ENCODE data around the gene TSPAN31. TPM values are rescaled to one million over a fixed set of nuclear protein-coding genes. Genes with fewer than 3 reads are reported as not detected.

The TSPAN31 gene
- total and polyA plus RNA-seq, 2 experiments from 2014 or later = 47.2 to 70.8 TPM

GRCh38 chr12:57775044-57775443 lies 30.2 kb downstream of the TSPAN31 start:
- H2AFZ ChIP-seq = no peak overlapping the region
- peaks cover 3% of the 10 kb centered on the region for H3K4me1 ChIP-seq (ENCODE audit: insufficient read depth)
- no peak for DNase-seq
- no peaks in the 10 kb centered on the region for H4K20me1 ChIP-seq (ENCODE audit: insufficient read depth)
- H3K4me2 ChIP-seq (ENCODE audit: unreplicated experiment) = no peak overlapping the region
- 61 to 73% methylated on average over 2 to 3 of the region's 3 CpGs for WGBS, 2 experiments (ENCODE audit: low coverage in 1 of 2, low lambda C conversion rate in 2 of 2, missing lambda C conversion rate in 2 of 2)
- no peaks in the 10 kb centered on the region for H3K36me3 ChIP-seq (ENCODE audit: low read depth)
- no peaks in the 10 kb centered on the region for H3K9me3 ChIP-seq (ENCODE audit: low read depth)
- no peak overlapping the region for H3K4me3 ChIP-seq
- H3K79me2 ChIP-seq (ENCODE audit: insufficient read depth) = peaks cover 31% of the 10 kb centered on the region
- H3K27me3 ChIP-seq (replicated peaks; ENCODE audit: insufficient read depth) = no peaks in the 10 kb centered on the region
- no peak for TF ChIP-seq EZH2phosphoT487 (IDR thresholded peaks at IDR 0.05; ENCODE audit: insufficient read depth, low read depth)
- TF ChIP-seq EZH2 (IDR thresholded peaks at IDR 0.05; ENCODE audit: insufficient read depth, poor library complexity, severe bottlenecking) = no peak
- H3K9me2 ChIP-seq (ENCODE audit: insufficient read depth) = no peaks in the 10 kb centered on the region
- H3F3A ChIP-seq (ENCODE audit: insufficient read depth) = no peaks in the 10 kb centered on the region; the same call in 1 of the 2 replicates
- in situ Hi-C loops (cut with MboI) = no loop called here
- H3K27ac ChIP-seq = no peak overlapping the region
- H3K9ac ChIP-seq = no peak overlapping the region

GRCh38 chr12:57775563-57776246 lies 30.9 kb downstream of the TSPAN31 start:
- H3K36me3 ChIP-seq (ENCODE audit: low read depth) = no peaks in the 10 kb centered on the region
- in situ Hi-C loops (cut with MboI) = no loop called here
- 72 to 76% methylated on average over 4 of the region's 4 CpGs for WGBS, 2 experiments (ENCODE audit: low coverage in 1 of 2, low lambda C conversion rate in 2 of 2, missing lambda C conversion rate in 2 of 2)
- H3K4me3 ChIP-seq = no peak overlapping the region
- no peaks in the 10 kb centered on the region for H4K20me1 ChIP-seq (ENCODE audit: insufficient read depth)
- H3K4me1 ChIP-seq (ENCODE audit: insufficient read depth) = peaks cover 3% of the 10 kb centered on the region
- no peak overlapping the region for H3K27ac ChIP-seq
- no peak for DNase-seq
- H3K27me3 ChIP-seq (replicated peaks; ENCODE audit: insufficient read depth) = no peaks in the 10 kb centered on the region
- TF ChIP-seq EZH2 (IDR thresholded peaks at IDR 0.05; ENCODE audit: insufficient read depth, poor library complexity, severe bottlenecking) = no peak
- no peak for TF ChIP-seq EZH2phosphoT487 (IDR thresholded peaks at IDR 0.05; ENCODE audit: insufficient read depth, low read depth)
- H3K9me3 ChIP-seq (ENCODE audit: low read depth) = no peaks in the 10 kb centered on the region
- peaks cover 25% of the 10 kb centered on the region for H3K79me2 ChIP-seq (ENCODE audit: insufficient read depth)
- H3K4me2 ChIP-seq (ENCODE audit: unreplicated experiment) = no peak overlapping the region
- no peak overlapping the region for H2AFZ ChIP-seq
- H3F3A ChIP-seq (ENCODE audit: insufficient read depth) = peaks cover under 1% of the 10 kb centered on the region; the same call in 1 of the 2 replicates
- no peaks in the 10 kb centered on the region for H3K9me2 ChIP-seq (ENCODE audit: insufficient read depth)
- H3K9ac ChIP-seq = no peak overlapping the region

DNA sequence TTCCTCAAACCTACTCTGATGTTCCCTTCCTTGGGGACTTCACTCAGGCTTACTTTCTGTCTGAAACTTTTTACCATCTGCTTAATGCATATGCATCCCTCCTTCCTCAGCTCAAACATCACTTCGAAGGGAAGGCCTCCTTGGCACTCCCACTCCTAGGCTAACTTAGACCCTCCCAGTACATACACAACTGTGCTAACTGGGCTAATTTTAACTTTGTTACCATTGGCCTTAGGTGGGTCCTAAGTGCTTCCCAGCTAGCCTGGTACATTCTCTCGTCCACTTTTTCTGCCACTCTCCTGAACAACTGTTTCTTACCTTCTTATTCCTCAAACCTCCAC lies 31.4 kb downstream of the TSPAN31 start:
- no peak overlapping the region for H2AFZ ChIP-seq
- H3K9me2 ChIP-seq (ENCODE audit: insufficient read depth) = no peaks in the 10 kb centered on the region
- H3K4me2 ChIP-seq (ENCODE audit: unreplicated experiment) = no peak overlapping the region
- no peak for TF ChIP-seq EZH2 (IDR thresholded peaks at IDR 0.05; ENCODE audit: insufficient read depth, poor library complexity, severe bottlenecking)
- TF ChIP-seq EZH2phosphoT487 (IDR thresholded peaks at IDR 0.05; ENCODE audit: insufficient read depth, low read depth) = no peak
- no peaks in the 10 kb centered on the region for H4K20me1 ChIP-seq (ENCODE audit: insufficient read depth)
- H3K79me2 ChIP-seq (ENCODE audit: insufficient read depth) = peaks cover 20% of the 10 kb centered on the region
- H3K36me3 ChIP-seq (ENCODE audit: low read depth) = no peaks in the 10 kb centered on the region
- no peaks in the 10 kb centered on the region for H3K9me3 ChIP-seq (ENCODE audit: low read depth)
- no peak overlapping the region for H3K27ac ChIP-seq
- in situ Hi-C loops (cut with MboI) = no loop called here
- peaks cover 6% of the 10 kb centered on the region for H3F3A ChIP-seq (ENCODE audit: insufficient read depth)
- H3K4me3 ChIP-seq = no peak overlapping the region
- no peaks in the 10 kb centered on the region for H3K27me3 ChIP-seq (replicated peaks; ENCODE audit: insufficient read depth)
- 69 to 90% methylated on average over 2 of the region's 2 CpGs for WGBS, 2 experiments (ENCODE audit: low coverage in 1 of 2, low lambda C conversion rate in 2 of 2, missing lambda C conversion rate in 2 of 2)
- DNase-seq = no peak
- no peak overlapping the region for H3K9ac ChIP-seq
- H3K4me1 ChIP-seq (ENCODE audit: insufficient read depth) = no peaks in the 10 kb centered on the region; the same call in 1 of the 2 replicates

DNA sequence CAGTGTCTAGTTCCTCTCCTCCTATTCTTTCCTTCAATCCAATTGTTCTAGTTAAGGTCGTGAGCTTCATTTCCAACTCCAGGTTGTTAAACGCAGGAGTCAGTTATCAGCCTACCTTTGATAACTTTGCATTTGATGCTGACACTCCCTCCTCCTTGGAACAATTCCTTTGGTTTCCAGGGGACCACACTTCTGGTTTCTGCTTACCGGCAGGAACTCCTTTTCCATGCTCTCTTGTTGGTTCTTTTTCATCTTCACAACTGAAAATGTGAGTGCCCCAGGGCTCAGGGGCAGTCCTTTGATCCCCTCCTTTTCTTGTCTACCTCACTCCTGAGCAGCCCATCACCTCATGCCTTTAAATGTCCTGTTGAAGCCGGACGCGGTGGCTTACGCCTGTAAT lies 32.5 kb downstream of the TSPAN31 start:
- H3K4me3 ChIP-seq = no peak overlapping the region
- peaks cover 18% of the 10 kb centered on the region for H3K79me2 ChIP-seq (ENCODE audit: insufficient read depth)
- no peak for TF ChIP-seq EZH2phosphoT487 (IDR thresholded peaks at IDR 0.05; ENCODE audit: insufficient read depth, low read depth)
- TF ChIP-seq EZH2 (IDR thresholded peaks at IDR 0.05; ENCODE audit: insufficient read depth, poor library complexity, severe bottlenecking) = no peak
- no peaks in the 10 kb centered on the region for H3K36me3 ChIP-seq (ENCODE audit: low read depth)
- H3K9me2 ChIP-seq (ENCODE audit: insufficient read depth) = no peaks in the 10 kb centered on the region
- H3K27me3 ChIP-seq (replicated peaks; ENCODE audit: insufficient read depth) = no peaks in the 10 kb centered on the region
- no peak overlapping the region for H3K9ac ChIP-seq
- H3K27ac ChIP-seq = no peak overlapping the region
- no peaks in the 10 kb centered on the region for H4K20me1 ChIP-seq (ENCODE audit: insufficient read depth)
- WGBS, 2 experiments (ENCODE audit: low coverage in 1 of 2, low lambda C conversion rate in 2 of 2, missing lambda C conversion rate in 2 of 2) = 75 to 82% methylated on average over 7 of the region's 7 CpGs
- peaks cover 17% of the 10 kb centered on the region for H3F3A ChIP-seq (ENCODE audit: insufficient read depth)
- no peaks in the 10 kb centered on the region for H3K9me3 ChIP-seq (ENCODE audit: low read depth)
- peaks cover 3% of the 10 kb centered on the region; the same call in 1 of the 2 replicates for H3K4me1 ChIP-seq (ENCODE audit: insufficient read depth)
- H3K4me2 ChIP-seq (ENCODE audit: unreplicated experiment) = no peak overlapping the region
- no peak overlapping the region for H2AFZ ChIP-seq
- no peak for DNase-seq
- in situ Hi-C loops (cut with MboI) = no loop called here

Measured in GM23248 (cell line).